ENCODE measurements around the gene SBF2. TPM values are rescaled to one million over a fixed set of nuclear protein-coding genes. Genes with fewer than 3 reads are reported as not detected.

The SBF2 gene
- total RNA-seq, 2 donors from 2014 or later, result 30.5 to 47.0 TPM

- intact Hi-C loops (cut with DNase I), result no loop called here
- TF ChIP-seq CTCF (IDR thresholded peaks at IDR 0.05), result no peak
- no peaks in the 10 kb centered on the region for H3K9me3 ChIP-seq
- no peak overlapping the region for H3K9ac ChIP-seq (ENCODE audit: low read depth in 2 of 2, low read length in 2 of 2)
- H3K36me3 ChIP-seq, result no peaks in the 10 kb centered on the region
- no peak overlapping the region for H3K27ac ChIP-seq
- no peak for DNase-seq
- H3K4me3 ChIP-seq, result no peak overlapping the region
- H3K4me1 ChIP-seq, result no peaks in the 10 kb centered on the region
- no peaks in the 10 kb centered on the region for H3K27me3 ChIP-seq
Measured at GRCh38 chr11:9823887-9824385, 470.1 kb downstream of the SBF2 start.

DNA sequence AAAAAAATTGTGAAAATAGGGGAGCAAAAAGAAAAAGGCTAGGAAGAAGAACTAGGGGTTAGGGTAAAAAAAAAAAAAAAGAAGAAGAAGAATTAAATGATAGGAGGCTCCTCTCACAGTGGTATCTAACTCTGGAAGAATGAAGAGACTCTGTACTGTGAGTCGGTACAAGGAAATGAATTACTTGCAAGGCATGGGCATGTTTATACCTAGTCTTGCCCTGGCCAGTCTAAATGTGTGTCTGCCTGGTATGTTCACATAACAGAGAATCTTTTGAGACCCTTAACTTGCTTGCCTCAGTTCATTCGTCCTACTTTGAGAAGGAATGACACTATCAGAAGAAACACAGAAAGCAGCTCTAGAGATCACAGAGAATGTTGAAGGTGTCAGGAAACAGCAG lies 470.6 kb downstream of the SBF2 start:
- H3K4me1 ChIP-seq, result no peaks in the 10 kb centered on the region

DNA sequence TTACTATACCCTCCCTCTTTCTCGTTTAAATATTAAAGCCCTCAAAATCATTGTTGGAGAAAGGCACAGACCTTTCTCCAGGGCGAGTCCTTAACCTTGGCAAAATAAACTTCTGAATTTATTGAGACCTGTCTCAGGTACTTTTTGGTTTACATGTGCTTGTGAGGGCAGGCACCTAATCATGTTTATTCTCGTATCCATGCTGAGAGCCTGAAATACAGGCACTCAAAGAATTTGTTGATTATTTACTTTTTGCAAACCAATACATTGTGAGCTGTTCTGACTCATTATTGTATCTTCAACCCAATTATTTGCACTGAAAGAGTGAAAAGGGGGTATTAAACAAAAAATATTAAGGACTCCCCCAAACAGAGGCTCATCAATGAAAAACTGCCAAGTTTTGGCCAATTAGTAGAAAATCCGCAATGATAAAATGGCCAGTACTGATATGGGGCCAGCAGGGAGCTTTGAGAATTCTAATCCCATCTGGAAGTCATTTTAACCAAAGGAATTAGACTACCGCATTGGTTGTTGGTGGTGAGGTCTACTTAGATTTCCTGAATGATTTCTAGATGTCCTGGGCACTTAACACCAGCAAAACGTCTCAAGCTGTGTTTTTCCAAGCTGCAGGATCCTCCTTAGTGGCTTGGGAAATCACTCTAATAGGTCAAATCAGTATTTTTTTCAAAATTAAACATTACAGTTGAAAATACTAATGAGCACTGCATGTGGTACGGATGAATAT lies 472.8 kb downstream of the SBF2 start:
- no peaks in the 10 kb centered on the region for H3K36me3 ChIP-seq
- H3K4me3 ChIP-seq, result no peak overlapping the region
- H3K27ac ChIP-seq, result no peak overlapping the region
- no peaks in the 10 kb centered on the region for H3K27me3 ChIP-seq
- H3K9me3 ChIP-seq, result no peaks in the 10 kb centered on the region
- intact Hi-C loops (cut with DNase I), result no loop called here
- H3K9ac ChIP-seq (ENCODE audit: low read depth in 2 of 2, low read length in 2 of 2), result no peak overlapping the region
- TF ChIP-seq CTCF (IDR thresholded peaks at IDR 0.05), result no peak
- H3K4me1 ChIP-seq, result no peaks in the 10 kb centered on the region
- no peak for DNase-seq

More for the DNA sequence above, 470.6 kb downstream of the SBF2 start:
- intact Hi-C loops (cut with DNase I), result no loop called here
- Histone ChIP-seq H3K9ac (ENCODE audit: low read depth in 2 of 2, low read length in 2 of 2) (no peak overlapping the region), H3K9me3 (no peaks in the 10 kb centered on the region), H3K4me3 (no peak overlapping the region), H3K36me3 (no peaks in the 10 kb centered on the region), H3K27me3 (no peaks in the 10 kb centered on the region), H3K27ac (no peak overlapping the region)
- TF ChIP-seq CTCF (IDR thresholded peaks at IDR 0.05), result no peak
- no peak for DNase-seq

DNA sequence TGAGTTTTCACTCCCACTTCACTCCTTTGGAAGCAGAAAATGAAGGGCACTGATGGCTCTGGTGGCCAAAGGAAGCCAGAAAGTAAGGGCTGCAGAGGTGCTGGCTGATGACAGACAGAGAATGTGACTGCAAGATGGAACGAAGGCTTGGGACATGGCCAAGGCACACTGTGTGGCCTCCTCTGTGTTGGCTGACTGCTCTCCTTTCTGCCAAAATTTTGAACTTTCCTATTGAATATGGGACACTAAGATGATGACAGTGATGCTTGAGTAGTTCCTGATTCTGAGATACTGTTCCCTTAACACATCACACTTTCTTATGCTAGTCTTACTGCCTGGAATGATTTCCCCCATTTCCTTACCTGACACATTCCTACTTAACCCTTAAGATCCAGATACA lies 473.8 kb downstream of the SBF2 start:
- H3K4me1 ChIP-seq, result no peaks in the 10 kb centered on the region
- H3K27ac ChIP-seq, result no peak overlapping the region
- DNase-seq, result no peak
- no peak for TF ChIP-seq CTCF (IDR thresholded peaks at IDR 0.05)
- no peak overlapping the region for H3K9ac ChIP-seq (ENCODE audit: low read depth in 2 of 2, low read length in 2 of 2)
- H3K36me3 ChIP-seq, result no peaks in the 10 kb centered on the region
- no peaks in the 10 kb centered on the region for H3K27me3 ChIP-seq
- H3K4me3 ChIP-seq, result no peak overlapping the region
- intact Hi-C loops (cut with DNase I), result no loop called here
- no peaks in the 10 kb centered on the region for H3K9me3 ChIP-seq

GRCh38 chr11:9817191-9817590 lies 476.8 kb downstream of the SBF2 start:
- no peak for DNase-seq
- Histone ChIP-seq H3K4me1 (no peaks in the 10 kb centered on the region), H3K36me3 (no peaks in the 10 kb centered on the region), H3K27ac (no peak overlapping the region), H3K27me3 (no peaks in the 10 kb centered on the region), H3K9me3 (no peaks in the 10 kb centered on the region), H3K4me3 (no peak overlapping the region), H3K9ac (ENCODE audit: low read depth in 2 of 2, low read length in 2 of 2) (no peak overlapping the region)
- TF ChIP-seq CTCF (IDR thresholded peaks at IDR 0.05), result no peak
- intact Hi-C loops (cut with DNase I), result no loop called here

Data from colonic mucosa (tissue), 4 donors.